ENCODE data around the gene SYDE2.

- TF ChIP-seq FOXM1 (IDR thresholded peaks at IDR 0.05; ENCODE audit: borderline replicate concordance, low read depth) (no peak), EP300 (IDR thresholded peaks at IDR 0.05; ENCODE audit: borderline replicate concordance) (no peak), TEAD4 (IDR thresholded peaks at IDR 0.05) (no peak), MAX (IDR thresholded peaks at IDR 0.05) (peak; percentile 55; the same call in 1 of the 2 replicates), YY1 (IDR thresholded peaks at IDR 0.05; ENCODE audit: low read depth) (no peak), ZBTB7A (IDR thresholded peaks at IDR 0.05; ENCODE audit: low read depth) (no peak), CREB1 (IDR thresholded peaks at IDR 0.05; ENCODE audit: low read depth) (no peak), EGR1 (IDR thresholded peaks at IDR 0.05) (no peak), TAF1 (IDR thresholded peaks at IDR 0.05; ENCODE audit: low read depth) (no peak)
- TF ChIP-seq, protein P1, sequence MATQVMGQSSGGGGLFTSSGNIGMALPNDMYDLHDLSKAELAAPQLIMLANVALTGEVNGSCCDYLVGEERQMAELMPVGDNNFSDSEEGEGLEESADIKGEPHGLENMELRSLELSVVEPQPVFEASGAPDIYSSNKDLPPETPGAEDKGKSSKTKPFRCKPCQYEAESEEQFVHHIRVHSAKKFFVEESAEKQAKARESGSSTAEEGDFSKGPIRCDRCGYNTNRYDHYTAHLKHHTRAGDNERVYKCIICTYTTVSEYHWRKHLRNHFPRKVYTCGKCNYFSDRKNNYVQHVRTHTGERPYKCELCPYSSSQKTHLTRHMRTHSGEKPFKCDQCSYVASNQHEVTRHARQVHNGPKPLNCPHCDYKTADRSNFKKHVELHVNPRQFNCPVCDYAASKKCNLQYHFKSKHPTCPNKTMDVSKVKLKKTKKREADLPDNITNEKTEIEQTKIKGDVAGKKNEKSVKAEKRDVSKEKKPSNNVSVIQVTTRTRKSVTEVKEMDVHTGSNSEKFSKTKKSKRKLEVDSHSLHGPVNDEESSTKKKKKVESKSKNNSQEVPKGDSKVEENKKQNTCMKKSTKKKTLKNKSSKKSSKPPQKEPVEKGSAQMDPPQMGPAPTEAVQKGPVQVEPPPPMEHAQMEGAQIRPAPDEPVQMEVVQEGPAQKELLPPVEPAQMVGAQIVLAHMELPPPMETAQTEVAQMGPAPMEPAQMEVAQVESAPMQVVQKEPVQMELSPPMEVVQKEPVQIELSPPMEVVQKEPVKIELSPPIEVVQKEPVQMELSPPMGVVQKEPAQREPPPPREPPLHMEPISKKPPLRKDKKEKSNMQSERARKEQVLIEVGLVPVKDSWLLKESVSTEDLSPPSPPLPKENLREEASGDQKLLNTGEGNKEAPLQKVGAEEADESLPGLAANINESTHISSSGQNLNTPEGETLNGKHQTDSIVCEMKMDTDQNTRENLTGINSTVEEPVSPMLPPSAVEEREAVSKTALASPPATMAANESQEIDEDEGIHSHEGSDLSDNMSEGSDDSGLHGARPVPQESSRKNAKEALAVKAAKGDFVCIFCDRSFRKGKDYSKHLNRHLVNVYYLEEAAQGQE (IDR thresholded peaks at IDR 0.05; ENCODE audit: low read depth) = no peak
These were observed 1.5 kb upstream of the SYDE2 start for GRCh38 chr1:85202092-85202863.

All from Ishikawa (cell line).